ENCODE data around the gene ARSB. TPM values are rescaled to one million over a fixed set of nuclear protein-coding genes. Genes with fewer than 3 reads are reported as not detected.
A peak's percentile ranks its signal among the peaks of the same experiment; 100 is the strongest.

ARSB gene
- polyA plus RNA-seq, 2 of the 4 experiments (the other 2 are of a cell fraction) = 8.4 to 13.4 TPM

- FAIRE-seq (no peak), DNase-seq (ENCODE audit: low read depth in 1 of 2, low spot score in 1 of 2) (no peak), ATAC-seq (no peak)
- no peak overlapping the region for H3K27ac ChIP-seq
- H3K4me3 ChIP-seq = no peak overlapping the region
- H3K4me1 ChIP-seq = peaks cover 15% of the 10 kb centered on the region; the same call in 2 of the 3 replicates
- CTCF ChIA-PET = interaction anchor here (0.7 to 10.6 kb wide), 16 partner anchors 12 to 1061 kb away, joined by 3 to 354 read pairs (median 10); no protein-coding TSS in a partner anchor
- WGBS (ENCODE audit: missing lambda C conversion rate) = 22% methylated on average over 2 of the region's 2 CpGs
- POLR2A ChIA-PET = interaction anchor here (1.3 kb wide), 1 partner anchor 41 kb away, joined by 3 read pairs; no protein-coding TSS in a partner anchor
- H3K4me2 ChIP-seq = no peak overlapping the region
- no peak for TF ChIP-seq ESRRA (IDR thresholded peaks at IDR 0.05; ENCODE audit: borderline replicate concordance, low read length)
- no peak for TF ChIP-seq HOXA7 (CRISPR knock-in tag; IDR thresholded peaks at IDR 0.05)
- no peak for TF ChIP-seq USF2 (IDR thresholded peaks at IDR 0.05)
- TF ChIP-seq NPAS2 (CRISPR knock-in tag; IDR thresholded peaks at IDR 0.05; ENCODE audit: borderline replicate concordance) = no peak
- no peak for TF ChIP-seq FOSL2 (IDR thresholded peaks at IDR 0.05)
- no peak for TF ChIP-seq FOSL2 (CRISPR knock-in tag; IDR thresholded peaks at IDR 0.05)
- no peak for TF ChIP-seq E2F6 (IDR thresholded peaks at IDR 0.05; ENCODE audit: borderline replicate concordance, low read depth)
- TF ChIP-seq ELK1 (IDR thresholded peaks at IDR 0.05; ENCODE audit: low read depth, low read length) = no peak
- no peaks in the 10 kb centered on the region for H3K9me3 ChIP-seq
These were observed 37.7 kb upstream of the ARSB start for GRCh38 chr5:79022771-79023170.

- WGBS (ENCODE audit: missing lambda C conversion rate) = 45% methylated on average over 4 of the region's 4 CpGs
- H3K4me1 ChIP-seq = peaks cover 15% of the 10 kb centered on the region; the same call in 2 of the 3 replicates
- ATAC-seq = no peak
- H3K9me3 ChIP-seq = no peaks in the 10 kb centered on the region
- no peak for FAIRE-seq
- ChIA-PET POLR2A (interaction anchor here (1.3 kb wide), 1 partner anchor 40 kb away, joined by 3 read pairs; no protein-coding TSS in a partner anchor), CTCF (interaction anchor here (0.6 to 10.6 kb wide), 31 partner anchors 7 to 1062 kb away, joined by 3 to 354 read pairs (median 5); partner anchors contain the start of gene ARSB)
- TF ChIP-seq SREBF2 (IDR thresholded peaks at IDR 0.05) (no peak), KDM5A (IDR thresholded peaks at IDR 0.05) (no peak), ZFP36 (IDR thresholded peaks at IDR 0.05; ENCODE audit: borderline replicate concordance, partially characterized antibody) (no peak), NR3C1 (IDR thresholded peaks at IDR 0.05) (no peak), POLR2A (IDR thresholded peaks at IDR 0.05; ENCODE audit: low read length) (no peak), HES2 (IDR thresholded peaks at IDR 0.05) (no peak), RAD21 (conservative IDR thresholded peaks at IDR 0.05 in 1 of 2, IDR thresholded peaks at IDR 0.05 in 1 of 2) (no peak), E2F6 (IDR thresholded peaks at IDR 0.05; ENCODE audit: borderline replicate concordance, low read depth) (no peak), JUNB (IDR thresholded peaks at IDR 0.05) (no peak), NFE2L2 (conservative IDR thresholded peaks at IDR 0.05; ENCODE audit: low read length) (no peak), CBX8 (IDR thresholded peaks at IDR 0.05) (no peak), CHD2 (IDR thresholded peaks at IDR 0.05; ENCODE audit: low read length, partially characterized antibody) (no peak), NPAS2 (CRISPR knock-in tag; IDR thresholded peaks at IDR 0.05; ENCODE audit: borderline replicate concordance) (no peak), HDAC2 (IDR thresholded peaks at IDR 0.05) (no peak), HEYL (CRISPR knock-in tag; IDR thresholded peaks at IDR 0.05) (no peak), RNF2 (IDR thresholded peaks at IDR 0.05; ENCODE audit: borderline replicate concordance, low read depth) (no peak), SMC3 (IDR thresholded peaks at IDR 0.05) (no peak), USF2 (IDR thresholded peaks at IDR 0.05) (no peak), TP53 (CRISPR knock-in tag; IDR thresholded peaks at IDR 0.05) (no peak)
- DNase-seq (ENCODE audit: low read depth in 1 of 2, low spot score in 1 of 2) = no peak
- peak overlapping the region; percentile 55 for H3K4me2 ChIP-seq
- H3K27ac ChIP-seq = no peak overlapping the region
- no peak overlapping the region for H3K4me3 ChIP-seq
These were observed 36.6 kb upstream of the ARSB start for GRCh38 chr5:79021753-79022152.

Data from A549 (cell line).